NB4 (cell line): ENCODE data around the gene NOVA2.

Experiments used
- DNase-seq: peaks from one replicate; pipeline ENCODE4 v3.0.0; 2010; ENCODE audit warnings: low read depth
- H3K4me3 ChIP-seq: one replicate; pipeline ENCODE4 v1.5.1; 2011; ENCODE audit warnings: mild to moderate bottlenecking, low read depth, low read length, moderate library complexity
- MYC ChIP-seq: IDR thresholded peaks from 2 replicates; pipeline ENCODE4 v1.6.1; 2011; ENCODE audit warnings: low read depth, low read length
- POLR2A ChIP-seq: IDR thresholded peaks from 2 replicates; pipeline ENCODE4 v1.6.1; 2011; ENCODE audit warnings: mild to moderate bottlenecking; ENCODE audit not compliant: insufficient read length; ENCODE audit errors: extremely low read depth
- TF ChIP-seq, protein P1 (sequence below): IDR thresholded peaks from one replicate; pipeline ENCODE4 v1.5.1; 2012; ENCODE audit warnings: low read depth, low read length
- TF ChIP-seq, protein P2 (sequence below): IDR thresholded peaks from 2 replicates; pipeline ENCODE4 v1.6.1; 2011; ENCODE audit warnings: low read depth, low read length

Gene NOVA2

GRCh38 chr19:45908956-45909355 is 64.7 kb downstream of the NOVA2 start:
- TF ChIP-seq, protein P1, sequence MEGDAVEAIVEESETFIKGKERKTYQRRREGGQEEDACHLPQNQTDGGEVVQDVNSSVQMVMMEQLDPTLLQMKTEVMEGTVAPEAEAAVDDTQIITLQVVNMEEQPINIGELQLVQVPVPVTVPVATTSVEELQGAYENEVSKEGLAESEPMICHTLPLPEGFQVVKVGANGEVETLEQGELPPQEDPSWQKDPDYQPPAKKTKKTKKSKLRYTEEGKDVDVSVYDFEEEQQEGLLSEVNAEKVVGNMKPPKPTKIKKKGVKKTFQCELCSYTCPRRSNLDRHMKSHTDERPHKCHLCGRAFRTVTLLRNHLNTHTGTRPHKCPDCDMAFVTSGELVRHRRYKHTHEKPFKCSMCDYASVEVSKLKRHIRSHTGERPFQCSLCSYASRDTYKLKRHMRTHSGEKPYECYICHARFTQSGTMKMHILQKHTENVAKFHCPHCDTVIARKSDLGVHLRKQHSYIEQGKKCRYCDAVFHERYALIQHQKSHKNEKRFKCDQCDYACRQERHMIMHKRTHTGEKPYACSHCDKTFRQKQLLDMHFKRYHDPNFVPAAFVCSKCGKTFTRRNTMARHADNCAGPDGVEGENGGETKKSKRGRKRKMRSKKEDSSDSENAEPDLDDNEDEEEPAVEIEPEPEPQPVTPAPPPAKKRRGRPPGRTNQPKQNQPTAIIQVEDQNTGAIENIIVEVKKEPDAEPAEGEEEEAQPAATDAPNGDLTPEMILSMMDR, result no peak
- TF ChIP-seq, protein P2, sequence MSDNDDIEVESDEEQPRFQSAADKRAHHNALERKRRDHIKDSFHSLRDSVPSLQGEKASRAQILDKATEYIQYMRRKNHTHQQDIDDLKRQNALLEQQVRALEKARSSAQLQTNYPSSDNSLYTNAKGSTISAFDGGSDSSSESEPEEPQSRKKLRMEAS, result no peak
- no peak for TF ChIP-seq POLR2A
- no peak for TF ChIP-seq MYC

GRCh38 chr19:45906221-45906620 is 67.4 kb downstream of the NOVA2 start:
- DNase-seq, result no peak
- TF ChIP-seq, protein P1, result no peak
- TF ChIP-seq MYC (no peak), POLR2A (no peak)
- TF ChIP-seq, protein P2, result no peak

More at GRCh38 chr19:45908956-45909355, 64.7 kb downstream of the NOVA2 start:
- no peak overlapping the region for H3K4me3 ChIP-seq
- DNase-seq, result no peak

GRCh38 chr19:45905011-45905410 is 68.7 kb downstream of the NOVA2 start:
- no peak overlapping the region for H3K4me3 ChIP-seq
- DNase-seq, result no peak
- TF ChIP-seq POLR2A, result no peak
- TF ChIP-seq, protein P1, result no peak
- TF ChIP-seq MYC, result no peak

More at GRCh38 chr19:45906221-45906620, 67.4 kb downstream of the NOVA2 start:
- no peak overlapping the region for H3K4me3 ChIP-seq

- H3K4me3 ChIP-seq, result peak overlapping the region; percentile 93
- TF ChIP-seq, protein P1, result peak; percentile 3
- TF ChIP-seq MYC, result peak; percentile 44; the same call in 1 of the 2 replicates
- TF ChIP-seq, protein P2, result peak; percentile 64; the same call in 1 of the 2 replicates
- peak; percentile 95 for TF ChIP-seq POLR2A
- peak; percentile 99 for DNase-seq
Measured at GRCh38 chr19:45902651-45903625, 70.7 kb downstream of the NOVA2 start.

- peak; percentile 34 for TF ChIP-seq POLR2A
- TF ChIP-seq, protein P2, result no peak
- TF ChIP-seq, protein P1, result no peak
- TF ChIP-seq MYC, result no peak
- DNase-seq, result peak; percentile 76
- peak within 1 kb of the TSS; percentile 93 for H3K4me3 ChIP-seq
Measured at GRCh38 chr19:45901912-45902650, 71.6 kb downstream of the NOVA2 start, which contains the start of gene MYPOP. MYPOP (minus strand) TSS chr19:45902613; CDS start chr19:45901773, 840 bp downstream.
